GM08714 (cell line): Measurements from ENCODE around the gene ADARB1.

Experiments used
- H3K4me3 ChIP-seq: fragments of 200-500 bp; sonication (Bioruptor generic); 2 replicates; pipeline ENCODE4 v1.5.1; 2014; ENCODE audit warnings: mild to moderate bottlenecking, low read length, inconsistent platforms
- ZNF274 ChIP-seq: IDR thresholded peaks from 2 replicates; pipeline ENCODE4 v1.6.1; 2012; ENCODE audit warnings: mild to moderate bottlenecking, low read depth, low read length

The ADARB1 gene

GRCh38 chr21:45179568-45180245, 105.3 kb downstream of the ADARB1 start:
- no peak for TF ChIP-seq ZNF274
- no peak overlapping the region for H3K4me3 ChIP-seq

GRCh38 chr21:45180246-45180599, 105.8 kb downstream of the ADARB1 start:
- H3K4me3 ChIP-seq = no peak overlapping the region
- TF ChIP-seq ZNF274 = no peak

GRCh38 chr21:45182958-45183357, 108.6 kb downstream of the ADARB1 start:
- TF ChIP-seq ZNF274 = no peak
- H3K4me3 ChIP-seq = no peak overlapping the region

GRCh38 chr21:45183852-45184251, 109.5 kb downstream of the ADARB1 start:
- no peak for TF ChIP-seq ZNF274
- H3K4me3 ChIP-seq = no peak overlapping the region

GRCh38 chr21:45184869-45185268, 110.5 kb downstream of the ADARB1 start:
- no peak for TF ChIP-seq ZNF274
- H3K4me3 ChIP-seq = no peak overlapping the region

GRCh38 chr21:45186709-45187108, 112.3 kb downstream of the ADARB1 start:
- no peak overlapping the region for H3K4me3 ChIP-seq
- TF ChIP-seq ZNF274 = no peak

- no peak for TF ChIP-seq ZNF274
- no peak overlapping the region for H3K4me3 ChIP-seq
Measured at GRCh38 chr21:45187646-45188045, 113.3 kb downstream of the ADARB1 start.

- H3K4me3 ChIP-seq = no peak overlapping the region
- TF ChIP-seq ZNF274 = no peak
Measured at GRCh38 chr21:45190013-45190412, 115.6 kb downstream of the ADARB1 start.

- no peak overlapping the region for H3K4me3 ChIP-seq
Measured at GRCh38 chr21:45192332-45192731, 118.0 kb downstream of the ADARB1 start.

GRCh38 chr21:45196620-45197019, 122.2 kb downstream of the ADARB1 start:
- TF ChIP-seq ZNF274 = no peak
- H3K4me3 ChIP-seq = no peak overlapping the region

More at GRCh38 chr21:45192332-45192731, 118.0 kb downstream of the ADARB1 start:
- TF ChIP-seq ZNF274 = no peak

- no peak overlapping the region for H3K4me3 ChIP-seq
- no peak for TF ChIP-seq ZNF274
Measured at GRCh38 chr21:45199201-45199600, 124.8 kb downstream of the ADARB1 start.

GRCh38 chr21:45200031-45200430, 125.7 kb downstream of the ADARB1 start:
- no peak overlapping the region for H3K4me3 ChIP-seq

GRCh38 chr21:45200581-45201296, 126.4 kb downstream of the ADARB1 start:
- no peak overlapping the region for H3K4me3 ChIP-seq
- TF ChIP-seq ZNF274 = no peak

More at GRCh38 chr21:45200031-45200430, 125.7 kb downstream of the ADARB1 start:
- no peak for TF ChIP-seq ZNF274

GRCh38 chr21:45202344-45202743, 128.0 kb downstream of the ADARB1 start:
- H3K4me3 ChIP-seq = no peak overlapping the region
- no peak for TF ChIP-seq ZNF274

GRCh38 chr21:45202889-45203288, 128.5 kb downstream of the ADARB1 start:
- no peak for TF ChIP-seq ZNF274
- no peak overlapping the region for H3K4me3 ChIP-seq
